ENCODE results near the gene RBM12.

The RBM12 gene

DNA sequence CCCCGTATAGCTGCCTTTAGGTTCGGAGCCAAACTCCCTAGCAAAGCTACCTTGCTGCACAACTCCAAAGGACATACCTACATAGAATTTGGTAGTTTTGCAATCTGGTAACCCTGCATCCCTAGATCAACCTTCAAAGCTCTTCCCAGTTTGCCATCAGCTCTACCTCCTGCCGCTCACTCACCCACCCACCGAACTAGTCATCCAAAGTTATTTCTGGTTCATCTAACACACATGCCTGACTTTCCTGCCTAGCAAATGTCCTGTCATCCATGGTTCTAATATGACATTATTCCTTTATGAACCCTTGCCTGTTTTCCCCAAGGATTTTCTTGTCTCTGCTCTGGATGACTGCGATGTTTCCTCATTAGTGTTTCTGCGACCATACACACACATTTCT lies 27.4 kb downstream of the RBM12 start:
- Histone ChIP-seq H3K27ac (no peak overlapping the region), H3K4me3 (no peak overlapping the region)
- no peak for TF ChIP-seq CTCF (IDR thresholded peaks at IDR 0.05)
- no peak for DNase-seq (ENCODE audit: low spot score)

GRCh38 chr20:35636095-35636494 lies 28.6 kb downstream of the RBM12 start:
- Histone ChIP-seq H3K27ac (no peak overlapping the region), H3K4me3 (no peak overlapping the region)
- no peak for DNase-seq (ENCODE audit: low spot score)
- no peak for TF ChIP-seq CTCF (IDR thresholded peaks at IDR 0.05)

- no peak for TF ChIP-seq CTCF (IDR thresholded peaks at IDR 0.05)
- no peak overlapping the region for H3K4me3 ChIP-seq
- H3K27ac ChIP-seq = no peak overlapping the region
- DNase-seq (ENCODE audit: low spot score) = no peak
Observed at GRCh38 chr20:35635652-35636051, 29.0 kb downstream of the RBM12 start.

- no peak overlapping the region for H3K4me3 ChIP-seq
- no peak for DNase-seq (ENCODE audit: low spot score)
- TF ChIP-seq CTCF (IDR thresholded peaks at IDR 0.05) = no peak
- H3K27ac ChIP-seq = no peak overlapping the region
Observed at GRCh38 chr20:35632539-35633115, 32.1 kb downstream of the RBM12 start.

- no peak for DNase-seq (ENCODE audit: low spot score)
- no peak for TF ChIP-seq CTCF (IDR thresholded peaks at IDR 0.05)
- H3K4me3 ChIP-seq = no peak overlapping the region
- no peak overlapping the region for H3K27ac ChIP-seq
Observed at GRCh38 chr20:35630636-35631035, 34.1 kb downstream of the RBM12 start.

DNA sequence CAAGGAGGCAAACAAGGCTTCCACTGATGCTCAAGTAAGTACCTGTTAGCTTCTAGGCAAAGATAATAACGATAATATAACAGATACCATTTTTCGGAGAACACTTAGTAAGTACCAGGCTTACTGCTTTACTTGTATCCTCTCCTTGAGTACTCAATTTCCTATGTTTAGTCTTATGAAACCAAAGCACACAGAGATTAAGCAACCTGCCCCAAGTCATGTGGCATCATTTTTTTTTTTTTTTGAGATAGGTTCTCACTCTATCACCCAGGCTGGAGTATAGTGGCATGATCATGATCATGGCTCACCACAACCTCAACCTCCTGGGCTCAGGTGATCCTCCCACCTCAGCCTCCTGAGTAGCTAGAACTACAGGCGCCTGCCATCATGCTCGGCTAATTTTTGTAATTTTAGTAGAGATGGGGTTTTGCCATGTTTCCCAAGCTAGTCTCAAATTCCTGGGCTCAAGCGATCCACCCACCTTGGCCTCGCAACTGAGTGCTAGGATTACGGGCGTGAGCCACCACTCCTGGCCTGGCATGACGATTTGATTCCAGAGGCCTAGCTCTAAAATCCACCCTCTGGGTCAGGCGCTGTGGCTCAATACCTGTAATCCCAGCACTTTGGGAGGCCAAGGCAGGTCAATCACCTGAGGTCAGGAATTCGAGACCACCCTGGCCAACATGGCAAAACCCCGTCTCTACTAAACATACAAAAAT lies 35.1 kb downstream of the RBM12 start:
- Histone ChIP-seq H3K27ac (no peak overlapping the region), H3K4me3 (no peak overlapping the region)
- no peak for DNase-seq (ENCODE audit: low spot score)
- TF ChIP-seq CTCF (IDR thresholded peaks at IDR 0.05) = no peak

GRCh38 chr20:35627121-35627520 lies 37.6 kb downstream of the RBM12 start:
- TF ChIP-seq CTCF (IDR thresholded peaks at IDR 0.05) = no peak
- Histone ChIP-seq H3K4me3 (no peak overlapping the region), H3K27ac (no peak overlapping the region)
- DNase-seq (ENCODE audit: low spot score) = no peak
